Measurements from ENCODE around the gene PTPRG.

DNA sequence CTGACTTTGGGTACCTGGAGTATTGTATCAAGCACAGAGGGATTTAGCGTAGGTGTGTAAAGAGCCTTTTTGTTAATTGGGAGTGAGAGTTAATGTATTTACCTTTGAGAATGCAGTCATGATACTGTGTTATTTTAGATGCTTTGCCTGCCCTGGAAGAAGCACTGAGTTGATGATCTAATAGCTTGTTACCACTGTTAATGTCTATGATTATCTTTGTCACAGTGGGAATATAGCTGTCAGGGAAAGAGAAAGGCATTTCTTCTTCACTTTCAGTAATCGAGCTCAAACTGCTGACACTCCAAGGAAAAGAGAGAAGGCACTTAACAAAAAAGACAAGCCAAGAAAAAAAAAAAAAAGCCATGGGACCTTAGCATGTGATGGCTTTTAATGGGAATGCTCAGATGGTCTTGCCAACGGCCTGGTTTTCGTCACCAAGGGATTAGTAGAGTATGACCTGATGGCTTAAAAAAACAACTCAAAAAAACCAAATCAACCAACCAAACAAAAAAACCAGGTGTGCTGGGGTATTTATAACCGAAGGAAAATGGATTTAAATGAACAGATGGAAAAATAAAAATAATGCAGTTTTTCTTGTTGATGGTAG, 387.4 kb downstream of the PTPRG start:
- TF ChIP-seq, protein P1, sequence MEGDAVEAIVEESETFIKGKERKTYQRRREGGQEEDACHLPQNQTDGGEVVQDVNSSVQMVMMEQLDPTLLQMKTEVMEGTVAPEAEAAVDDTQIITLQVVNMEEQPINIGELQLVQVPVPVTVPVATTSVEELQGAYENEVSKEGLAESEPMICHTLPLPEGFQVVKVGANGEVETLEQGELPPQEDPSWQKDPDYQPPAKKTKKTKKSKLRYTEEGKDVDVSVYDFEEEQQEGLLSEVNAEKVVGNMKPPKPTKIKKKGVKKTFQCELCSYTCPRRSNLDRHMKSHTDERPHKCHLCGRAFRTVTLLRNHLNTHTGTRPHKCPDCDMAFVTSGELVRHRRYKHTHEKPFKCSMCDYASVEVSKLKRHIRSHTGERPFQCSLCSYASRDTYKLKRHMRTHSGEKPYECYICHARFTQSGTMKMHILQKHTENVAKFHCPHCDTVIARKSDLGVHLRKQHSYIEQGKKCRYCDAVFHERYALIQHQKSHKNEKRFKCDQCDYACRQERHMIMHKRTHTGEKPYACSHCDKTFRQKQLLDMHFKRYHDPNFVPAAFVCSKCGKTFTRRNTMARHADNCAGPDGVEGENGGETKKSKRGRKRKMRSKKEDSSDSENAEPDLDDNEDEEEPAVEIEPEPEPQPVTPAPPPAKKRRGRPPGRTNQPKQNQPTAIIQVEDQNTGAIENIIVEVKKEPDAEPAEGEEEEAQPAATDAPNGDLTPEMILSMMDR (optimal IDR thresholded peaks at IDR 0.05 in 1 of 3, IDR thresholded peaks at IDR 0.05 in 1 of 3, conservative IDR thresholded peaks at IDR 0.05 in 1 of 3; ENCODE audit: extremely low read depth in 1 of 3, insufficient read depth in 2 of 3, low read length in 3 of 3) = no peak
- TF ChIP-seq EZH2 (IDR thresholded peaks at IDR 0.05; ENCODE audit: low read length) = no peak

Measured in keratinocyte (primary cell).